Gastroesophageal sphincter (tissue), 4 donors: ENCODE measurements around the gene PAIP1. TPM values are rescaled to one million over a fixed set of nuclear protein-coding genes. Genes with fewer than 3 reads are reported as not detected.

Experiments used
- ATAC-seq: fragments of 150-250 bp; one replicate; pipeline ENCODE4 v1.9.1; 2016; ENCODE audit warnings: mild to moderate bottlenecking, moderate library complexity
- H3K27ac ChIP-seq, 4 donors: fragments of 200-600 bp; sonication (generic) in 3 of 4; 1 replicate in 3 of 4; 2 replicates in 1 of 4; pipeline ENCODE4 v1.5.1; 2016 to 2019
- H3K27me3 ChIP-seq: fragments of 200-600 bp; sonication (generic); one replicate; pipeline ENCODE4 v1.5.1; 2019
- H3K36me3 ChIP-seq, 2 donors: fragments of 200-600 bp; sonication (generic); one replicate each; pipeline ENCODE4 v1.5.1; 2019; ENCODE audit warnings: control low read depth in 1 of 2
- H3K4me1 ChIP-seq, 3 donors: fragments of 200-600 bp; sonication (generic); 1 replicate in 2 of 3; 2 replicates in 1 of 3; pipeline ENCODE4 v1.5.1; 2016 to 2019; ENCODE audit warnings: control low read depth in 2 of 3
- H3K4me3 ChIP-seq, 2 donors: fragments of 200-600 bp; sonication (generic); one replicate each; pipeline ENCODE4 v1.5.1; 2019; ENCODE audit warnings: mild to moderate bottlenecking in 1 of 2, moderate library complexity in 1 of 2
- H3K9me3 ChIP-seq, 3 donors: fragments of 200-600 bp; sonication (generic); one replicate each; pipeline ENCODE4 v1.5.1; 2017 to 2019; ENCODE audit warnings: control low read depth in 2 of 3
- CTCF ChIP-seq, 4 experiments: fragments of 200-600 bp in 2 of 4; fragments of 450-650 bp in 2 of 4; sonication (generic) in 1 of 4; IDR thresholded peaks; one replicate each; pipeline ENCODE4 v1.5.1; 2017 to 2019; ENCODE audit warnings: antibody characterized with exemption in 4 of 4, mild to moderate bottlenecking in 2 of 4, moderate library complexity in 2 of 4
- EP300 ChIP-seq: sonication (generic); formaldehyde crosslinking; IDR thresholded peaks from one replicate; pipeline ENCODE4 v1.6.1; 2017; ENCODE audit warnings: antibody characterized with exemption, mild to moderate bottlenecking
- POLR2A ChIP-seq, 2 donors: fragments of 450-650 bp; IDR thresholded peaks; one replicate each; pipeline ENCODE4 v1.6.1; 2017; ENCODE audit warnings: antibody characterized with exemption in 2 of 2, mild to moderate bottlenecking in 2 of 2, moderate library complexity in 1 of 2
- POLR2AphosphoS5 ChIP-seq: sonication (generic); formaldehyde crosslinking; IDR thresholded peaks from one replicate; pipeline ENCODE4 v1.6.1; 2017; ENCODE audit warnings: antibody characterized with exemption
- WGBS, 2 donors: methylation state at CpG; one replicate each; pipeline ENCODE4 v1.1.5; 2018; ENCODE audit warnings: low coverage in 1 of 2; 5-methylcytosine and 5-hydroxymethylcytosine counted together
- total RNA-seq, 4 donors: library from RNA; depleted of rRNA; stranded (reverse); fragments of >200 nt; gene quantifications; one replicate each; pipeline ENCODE4 v1.1.0, GENCODE V29; 2016

PAIP1 gene
- total RNA-seq, 4 donors from 2014 or later: 86.3 to 127 (median 107) TPM

DNA sequence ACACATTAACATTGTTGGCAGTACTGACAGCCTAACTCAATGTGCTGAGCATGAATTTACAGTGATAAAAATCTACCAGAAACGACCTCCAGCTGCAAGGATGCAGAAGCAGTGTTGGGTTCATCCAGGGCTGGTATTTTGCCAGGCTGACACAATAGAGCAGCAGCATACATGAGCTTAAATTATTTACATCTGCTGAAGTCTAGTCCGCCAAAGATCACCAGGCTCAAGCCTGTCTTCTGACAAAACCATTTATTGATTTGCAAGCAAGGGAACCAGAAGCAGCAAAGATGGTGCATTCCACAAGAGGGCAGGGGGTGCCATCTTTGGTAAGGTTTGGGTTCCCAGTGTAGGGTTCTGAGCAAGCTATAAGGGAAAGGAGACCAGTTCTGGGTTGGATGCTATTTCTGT is 33.2 kb downstream of the PAIP1 start:
- H3K27me3 ChIP-seq: no peaks in the 10 kb centered on the region
- H3K36me3 ChIP-seq: peaks cover 0 to 57% of the 10 kb centered on the region in 2 donors
- TF ChIP-seq CTCF (IDR thresholded peaks at IDR 0.05) (no peak), POLR2A (IDR thresholded peaks at IDR 0.05) (no peak), POLR2AphosphoS5 (no peak), EP300 (no peak)
- no peak for ATAC-seq
- H3K4me1 ChIP-seq: no peaks in the 10 kb centered on the region
- H3K27ac ChIP-seq: no peak overlapping the region
- 17 to 55% methylated on average over 1 to 2 of the region's 2 CpGs for WGBS, 2 donors
- H3K4me3 ChIP-seq: no peak overlapping the region
- no peaks in the 10 kb centered on the region for H3K9me3 ChIP-seq

- Histone ChIP-seq H3K4me3 (no peak overlapping the region), H3K36me3 (peaks cover 0 to 35% of the 10 kb centered on the region in 2 donors), H3K27ac (no peak overlapping the region), H3K27me3 (no peaks in the 10 kb centered on the region), H3K4me1 (peaks cover 3 to 4% (median 3%) of the 10 kb centered on the region in 3 donors), H3K9me3 (no peaks in the 10 kb centered on the region)
- TF ChIP-seq POLR2A (IDR thresholded peaks at IDR 0.05) (no peak), CTCF (IDR thresholded peaks at IDR 0.05) (no peak), EP300 (no peak), POLR2AphosphoS5 (no peak)
- no peak for ATAC-seq
- WGBS, 2 donors: 88 to 100% methylated on average over 1 of the region's 1 CpG
Observed at GRCh38 chr5:43520615-43521014, 36.3 kb downstream of the PAIP1 start.

DNA sequence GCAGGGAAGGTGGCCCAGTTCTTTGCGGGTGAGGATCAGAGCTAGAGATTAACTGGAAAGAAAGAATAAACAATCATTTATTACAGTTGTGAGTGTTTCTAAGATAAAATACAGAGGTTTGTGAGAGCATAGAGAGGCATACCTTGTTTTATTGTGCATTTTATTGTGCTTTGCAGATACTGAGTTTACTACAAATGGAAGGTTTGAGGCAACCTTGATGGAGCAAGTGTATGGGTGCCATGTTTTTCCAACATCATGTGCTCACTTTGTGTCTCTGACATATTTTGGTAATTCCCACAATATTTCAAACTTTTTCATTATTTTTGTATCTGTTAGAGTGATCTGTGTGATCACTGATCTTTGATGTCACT is 41.2 kb downstream of the PAIP1 start:
- Histone ChIP-seq H3K4me3 (peak overlapping the region; percentile 61 to 78), H3K27me3 (no peaks in the 10 kb centered on the region), H3K36me3 (no peaks in the 10 kb centered on the region), H3K4me1 (peaks cover 5 to 21% (median 13%) of the 10 kb centered on the region in 3 donors), H3K9me3 (no peaks in the 10 kb centered on the region), H3K27ac (peak overlapping the region; percentile 75 to 92 (median 88))
- TF ChIP-seq POLR2AphosphoS5 (no peak), EP300 (no peak), POLR2A (IDR thresholded peaks at IDR 0.05) (no peak), CTCF (IDR thresholded peaks at IDR 0.05) (no peak)
- no peak for ATAC-seq
- WGBS, 2 donors: 8 to 17% methylated on average over 1 of the region's 1 CpG

DNA sequence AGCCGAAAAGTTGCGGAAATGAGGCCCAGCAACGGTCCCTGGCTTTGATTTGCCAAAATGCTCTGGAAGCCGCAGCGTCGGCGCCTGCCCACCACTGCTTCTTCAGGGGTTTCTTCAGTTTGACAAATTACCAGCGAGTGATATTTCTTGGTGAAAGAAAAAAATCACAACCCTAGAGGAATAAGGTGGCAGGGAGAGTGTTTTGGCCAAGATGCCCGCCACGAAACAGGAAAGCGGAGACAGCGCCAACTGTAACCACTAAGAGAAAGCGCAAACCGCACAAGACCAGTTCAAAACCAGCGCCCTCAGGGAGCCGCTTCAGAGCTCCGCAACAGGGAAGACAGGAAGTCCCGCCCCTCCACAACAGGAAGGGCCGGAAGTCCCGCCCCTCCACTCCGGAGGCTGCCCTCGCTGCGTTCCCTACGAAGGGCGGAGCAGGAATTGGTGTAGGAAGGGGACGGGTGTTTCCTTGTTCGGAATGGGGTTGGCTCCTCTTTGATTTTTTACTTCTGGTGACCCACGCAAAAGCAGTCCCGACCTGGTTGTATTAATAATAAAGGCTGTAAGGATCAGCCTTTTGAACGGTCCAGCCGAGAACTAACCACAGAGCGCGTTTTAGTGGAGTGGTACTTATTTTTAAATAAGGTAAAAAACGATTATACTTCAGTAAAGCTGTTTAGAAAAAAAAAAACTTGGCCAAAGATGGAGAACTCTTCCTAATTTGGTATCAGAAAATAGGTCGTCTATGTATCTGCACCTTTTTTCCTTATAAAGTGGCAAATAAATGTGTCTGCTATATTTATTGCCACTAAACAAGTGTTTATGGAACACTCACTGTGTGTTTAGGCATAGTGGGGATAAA is 41.8 kb downstream of the PAIP1 start, which contains the start of gene C5orf34:
TSS of gene C5orf34 (minus strand) at position 333 of the 862 bp plus-strand sequence. CDS start 5,809 bp downstream, outside the sequence.
- Histone ChIP-seq H3K9me3 (no peaks in the 10 kb centered on the region), H3K27ac (peak within 1 kb of the TSS; percentile 75 to 92 (median 88)), H3K36me3 (no peaks in the 10 kb centered on the region), H3K4me3 (peak within 1 kb of the TSS; percentile 61 to 78), H3K27me3 (no peaks in the 10 kb centered on the region), H3K4me1 (peaks cover 5 to 21% (median 13%) of the 10 kb centered on the region in 3 donors)
- TF ChIP-seq POLR2AphosphoS5: peak; percentile 72
- no peak for TF ChIP-seq EP300
- peak in 1 of 4 experiments; percentile 32 for TF ChIP-seq CTCF (IDR thresholded peaks at IDR 0.05)
- TF ChIP-seq POLR2A (IDR thresholded peaks at IDR 0.05): peak; percentile 18 to 32
- peak; percentile 100 for ATAC-seq
- 0% methylated on average over 11 to 20 of the region's 35 CpGs for WGBS, 2 donors

DNA sequence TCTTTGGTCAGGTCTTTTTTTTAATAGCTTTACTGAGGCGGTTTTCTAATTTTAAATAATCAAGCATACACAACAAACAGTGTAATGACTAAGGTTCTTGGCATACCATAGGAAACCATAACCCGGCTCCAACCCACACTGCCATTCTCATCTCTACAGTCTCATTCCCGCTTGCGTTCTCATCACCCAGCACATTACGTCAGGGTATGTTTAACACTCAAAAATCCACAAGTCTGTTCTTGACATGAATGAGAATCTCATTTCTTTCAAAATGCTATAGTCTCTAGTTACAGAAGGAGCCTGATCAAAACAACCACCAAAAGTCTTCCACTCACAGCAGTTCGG is 42.4 kb downstream of the PAIP1 start:
- H3K4me3 ChIP-seq: peak overlapping the region; percentile 61 to 78
- ATAC-seq: no peak
- H3K36me3 ChIP-seq: no peaks in the 10 kb centered on the region
- H3K27me3 ChIP-seq: no peaks in the 10 kb centered on the region
- TF ChIP-seq POLR2AphosphoS5 (no peak), CTCF (IDR thresholded peaks at IDR 0.05) (no peak), EP300 (no peak), POLR2A (IDR thresholded peaks at IDR 0.05) (no peak)
- H3K9me3 ChIP-seq: no peaks in the 10 kb centered on the region
- 1% methylated on average over 5 to 6 of the region's 6 CpGs for WGBS, 2 donors
- peak overlapping the region; percentile 75 to 92 (median 88) for H3K27ac ChIP-seq
- H3K4me1 ChIP-seq: peaks cover 5 to 21% (median 13%) of the 10 kb centered on the region in 3 donors
